GM21723 (cell line): Measurements from ENCODE around the gene FUT1.
"Not testable (repeated sequence)": the region's sequence is repeated elsewhere in the genome, so short reads cannot be mapped to it uniquely, and the experiment has no call there.

Experiments used
- ATAC-seq: cut with Tn5 transposase; IDR thresholded peaks from one replicate; pipeline ENCODE4 v1.9.1; 2021; ENCODE audit warnings: mild to moderate bottlenecking, moderate library complexity; ENCODE audit not compliant: unreplicated experiment

The FUT1 gene

GRCh38 chr19:48768994-48769713, 16.7 kb upstream of the FUT1 start:
- no peak for ATAC-seq

DNA sequence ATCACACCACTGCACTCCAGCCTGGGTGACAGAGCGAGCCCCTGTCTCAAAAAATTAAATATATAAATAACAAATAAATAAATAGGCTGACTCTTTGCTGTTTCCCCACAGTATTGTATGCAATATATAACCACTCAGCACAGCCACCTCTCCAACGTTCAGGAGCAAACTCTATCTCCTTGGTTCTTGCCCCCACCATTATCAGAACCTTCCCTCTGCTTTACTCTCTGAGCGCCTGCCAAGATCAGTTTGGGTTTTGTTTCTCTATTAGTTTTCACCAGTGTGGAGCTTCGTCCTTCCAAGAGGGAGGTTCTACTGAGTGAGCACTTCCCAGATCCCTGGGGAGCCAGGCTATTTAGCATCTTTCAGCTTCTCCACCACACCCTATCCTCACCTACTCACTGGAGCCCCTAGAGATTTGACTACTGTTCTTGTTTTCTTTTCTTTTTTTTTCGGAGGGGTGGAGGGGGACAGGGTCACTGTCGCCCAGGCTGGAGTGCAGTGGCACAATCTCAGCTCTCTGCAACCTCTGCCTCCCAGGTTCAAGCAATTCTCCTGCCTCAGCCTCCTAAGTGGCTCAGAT, 15.8 kb upstream of the FUT1 start:
- not testable (repeated sequence) for ATAC-seq

GRCh38 chr19:48765816-48766215, 13.4 kb upstream of the FUT1 start:
- not testable (repeated sequence) for ATAC-seq

DNA sequence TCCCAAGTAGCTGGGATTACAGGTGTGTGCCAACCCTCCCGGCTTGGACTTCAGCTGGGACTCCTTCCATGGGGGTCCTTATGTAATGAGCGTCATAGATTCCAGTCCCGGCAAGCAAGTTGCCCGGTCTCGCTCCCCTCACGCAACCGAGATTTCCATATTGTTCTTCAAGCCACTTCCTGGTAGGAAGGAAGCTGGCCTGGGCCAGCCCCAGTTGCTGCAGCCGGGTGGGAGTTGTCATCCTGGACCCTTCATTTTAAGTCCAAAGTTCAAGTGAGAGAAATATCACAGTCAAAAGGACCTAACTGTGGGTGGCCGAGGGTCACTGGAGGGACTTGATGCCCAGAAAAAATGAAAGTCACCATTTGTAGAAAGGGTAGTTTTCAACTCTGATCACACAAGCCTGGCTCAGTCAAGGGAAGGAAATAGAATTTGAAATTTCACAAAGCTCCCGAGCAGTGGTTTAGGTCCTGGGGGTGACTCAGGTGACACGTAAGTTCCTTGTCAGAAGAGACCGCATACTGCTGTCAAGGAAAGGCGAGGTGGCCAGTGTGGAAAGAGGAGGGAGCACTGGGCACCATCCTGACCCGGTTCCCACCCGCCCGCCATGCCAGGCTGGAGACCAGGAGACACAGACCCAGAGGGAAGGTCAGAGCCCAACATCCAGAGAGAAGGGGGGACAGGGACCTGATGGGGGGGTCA, 8.2 kb upstream of the FUT1 start:
- ATAC-seq: no peak

- no peak for ATAC-seq
These were observed 5.3 kb upstream of the FUT1 start for GRCh38 chr19:48757741-48758144.

DNA sequence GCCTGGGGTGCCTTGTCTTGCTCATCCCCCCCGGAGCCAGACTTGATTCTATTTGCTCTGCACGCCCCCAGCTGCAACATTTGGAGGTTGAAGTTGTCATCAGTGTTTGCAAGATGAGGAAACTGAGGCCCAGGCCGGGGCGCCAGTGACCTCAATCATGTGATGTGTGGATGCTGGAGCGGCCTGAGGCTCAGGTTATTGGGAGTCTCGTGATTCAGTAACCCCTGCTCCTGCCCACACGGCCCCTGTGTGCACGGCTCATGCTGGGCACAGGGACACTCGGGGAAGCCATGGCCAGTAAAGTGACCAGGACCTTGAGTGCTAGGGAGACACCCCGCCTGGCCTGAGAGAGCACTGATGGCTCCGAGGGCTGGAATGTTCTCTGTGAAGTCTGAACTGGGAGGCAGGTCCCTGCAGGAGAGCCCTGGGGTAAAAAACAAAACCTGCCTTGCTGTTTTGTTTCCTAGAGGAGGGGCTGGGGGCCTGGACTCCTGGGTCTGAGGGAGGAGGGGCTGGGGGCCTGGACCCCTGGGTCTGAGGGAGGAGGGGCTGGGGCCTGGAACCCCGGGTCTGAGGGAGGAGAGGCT, 4.7 kb upstream of the FUT1 start:
- no peak for ATAC-seq

DNA sequence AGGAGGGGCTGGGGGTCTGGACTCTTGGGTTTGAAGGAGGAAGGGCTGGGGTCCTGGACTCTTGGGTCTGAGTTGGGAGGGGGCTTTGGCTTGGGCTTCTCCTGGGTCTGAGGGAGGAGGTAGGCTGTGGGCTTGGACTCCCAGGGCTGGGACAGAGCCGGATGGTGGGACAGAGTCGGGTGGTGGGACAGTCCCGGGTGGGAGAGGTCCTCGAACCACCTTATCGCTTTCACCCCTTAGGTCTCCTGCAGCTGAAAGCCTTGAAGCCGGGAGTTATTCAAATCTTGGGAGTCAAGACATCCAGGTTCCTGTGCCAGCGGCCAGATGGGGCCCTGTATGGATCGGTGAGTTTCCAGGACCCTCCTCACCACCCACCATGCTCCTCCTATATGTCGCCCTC, 4.2 kb upstream of the FUT1 start:
- no peak for ATAC-seq

GRCh38 chr19:48756212-48756611, 3.8 kb upstream of the FUT1 start:
- no peak for ATAC-seq

GRCh38 chr19:48755787-48756186, 3.3 kb upstream of the FUT1 start:
- no peak for ATAC-seq

DNA sequence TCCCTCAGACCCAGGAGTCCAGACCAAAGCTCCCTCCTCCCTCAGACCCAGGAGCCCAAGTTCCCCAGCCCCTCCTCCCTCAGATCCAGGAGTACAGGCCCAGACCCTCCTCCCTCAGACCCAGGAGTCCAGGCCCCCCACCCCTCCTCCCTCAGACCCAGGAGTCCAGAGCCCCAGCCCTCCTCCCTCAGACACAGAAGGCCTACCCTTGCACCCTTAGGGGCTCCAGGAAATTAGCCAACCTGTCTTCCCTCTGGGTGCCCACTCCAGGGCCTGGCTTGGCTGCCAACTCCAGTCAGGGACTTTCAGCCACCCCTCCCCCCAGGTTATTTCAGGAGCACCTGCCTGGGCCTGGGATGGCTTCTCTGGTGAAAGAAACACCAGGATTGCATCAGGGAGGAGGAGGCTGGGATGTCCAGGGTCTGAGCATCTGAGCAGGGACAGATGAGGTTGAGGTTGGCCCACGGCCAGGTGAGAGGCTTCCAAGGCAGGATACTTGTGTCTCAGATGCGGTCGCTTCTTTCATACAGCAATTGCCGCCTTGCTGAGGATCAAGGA, 2.7 kb upstream of the FUT1 start, which contains the start of gene FGF21:
FGF21 (plus strand) TSS at position 441 of the 558 bp plus-strand sequence. CDS start 713 bp downstream, outside the sequence.
- no peak for ATAC-seq

DNA sequence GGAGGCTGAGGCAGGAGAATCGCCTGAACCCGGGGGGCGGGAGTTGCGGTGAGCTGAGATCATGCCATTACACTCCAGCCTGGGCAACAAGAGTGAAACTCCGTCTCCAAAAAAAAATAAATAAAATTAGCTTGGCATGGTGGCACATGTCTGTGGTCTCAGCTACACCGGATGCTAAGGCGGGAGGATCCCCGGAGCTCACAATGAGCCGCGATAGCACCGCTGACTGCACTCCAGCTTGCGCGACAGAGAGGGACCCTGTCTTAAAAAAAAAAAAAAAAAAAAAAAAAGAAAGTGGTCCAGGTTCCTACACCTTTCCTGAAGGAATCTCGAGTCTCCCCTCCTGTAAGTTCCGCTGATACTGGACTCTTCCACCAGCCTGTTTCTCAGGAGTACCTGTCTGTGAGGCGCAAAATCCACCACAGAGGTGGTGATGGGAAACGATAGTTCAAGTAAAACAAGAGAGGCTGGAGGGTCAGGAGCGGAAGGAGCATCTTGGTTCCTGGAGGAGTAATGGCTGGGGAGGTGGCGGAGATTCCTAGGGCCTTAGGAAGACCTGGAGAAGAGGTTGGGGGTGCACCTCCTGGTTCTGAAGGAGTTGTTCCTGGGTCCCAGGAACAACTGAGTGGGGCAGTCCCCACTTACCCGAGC, 471 bp downstream of the FUT1 start:
- no peak for ATAC-seq

DNA sequence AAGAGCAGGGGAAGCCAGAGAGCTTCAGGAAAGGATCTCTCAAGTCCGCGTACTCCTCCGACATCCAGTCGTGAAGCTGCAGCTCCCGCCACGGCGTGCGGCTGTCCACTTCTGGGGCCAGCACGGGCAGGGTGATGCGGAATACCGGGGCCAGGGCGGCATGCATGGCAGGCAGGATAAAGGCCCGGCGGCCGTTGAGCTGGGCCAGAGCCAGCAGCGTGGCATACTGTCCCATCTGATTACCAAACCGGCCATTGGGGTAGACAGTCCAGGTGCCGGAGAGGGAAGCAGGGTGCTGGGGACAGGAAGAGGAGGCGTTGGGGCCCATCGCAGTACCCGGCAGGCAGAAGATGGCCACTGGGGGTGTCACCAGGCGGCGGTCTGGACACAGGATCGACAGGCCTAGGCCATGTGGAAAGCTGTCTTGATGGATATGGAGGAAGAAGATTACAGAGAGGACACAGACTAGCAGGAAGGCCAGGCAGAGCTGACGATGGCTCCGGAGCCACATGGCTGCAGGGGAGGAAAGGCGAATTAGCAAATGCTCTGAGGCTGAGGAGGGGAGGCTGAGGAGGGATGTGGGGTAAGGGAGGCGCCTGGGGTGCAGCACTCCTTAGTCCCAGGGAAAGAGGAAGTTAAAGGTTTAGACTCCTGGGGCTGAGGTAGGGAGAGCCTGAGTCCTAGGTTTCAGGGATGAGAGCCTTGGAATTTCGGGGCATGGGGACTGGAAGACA, 1.5 kb downstream of the FUT1 start:
- no peak for ATAC-seq

GRCh38 chr19:48750351-48750750, 2.1 kb downstream of the FUT1 start:
- ATAC-seq: no peak

DNA sequence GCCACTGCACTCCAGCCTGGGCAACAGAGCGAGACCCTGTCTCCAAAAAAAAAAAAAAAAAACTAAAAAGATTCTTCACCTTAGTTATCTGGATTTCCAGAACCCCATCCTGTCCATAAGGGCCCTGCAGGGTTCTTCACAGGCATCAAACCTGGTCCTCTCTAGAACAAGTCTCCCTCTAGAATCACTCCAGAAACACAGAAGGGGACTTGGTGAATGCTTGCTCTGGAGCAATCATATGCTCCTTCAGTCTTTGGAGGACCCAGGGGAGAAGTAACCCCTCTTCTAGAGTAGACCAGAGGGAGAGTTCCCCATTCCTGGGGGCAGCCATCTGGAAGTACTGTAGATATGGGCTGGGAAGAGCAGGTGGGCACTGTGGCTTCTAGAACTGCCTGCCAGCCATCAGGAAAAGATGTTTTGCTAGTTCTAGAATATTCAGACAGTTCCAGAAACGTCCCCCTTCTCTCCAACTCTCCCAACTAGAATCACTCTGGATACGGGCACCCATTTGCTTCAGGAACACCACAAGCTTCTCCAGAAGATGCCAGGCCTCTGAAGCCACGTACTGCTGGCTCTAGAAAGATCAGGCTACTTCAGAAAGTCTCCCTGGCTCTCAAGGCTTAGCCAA, 2.8 kb downstream of the FUT1 start:
- ATAC-seq: no peak

DNA sequence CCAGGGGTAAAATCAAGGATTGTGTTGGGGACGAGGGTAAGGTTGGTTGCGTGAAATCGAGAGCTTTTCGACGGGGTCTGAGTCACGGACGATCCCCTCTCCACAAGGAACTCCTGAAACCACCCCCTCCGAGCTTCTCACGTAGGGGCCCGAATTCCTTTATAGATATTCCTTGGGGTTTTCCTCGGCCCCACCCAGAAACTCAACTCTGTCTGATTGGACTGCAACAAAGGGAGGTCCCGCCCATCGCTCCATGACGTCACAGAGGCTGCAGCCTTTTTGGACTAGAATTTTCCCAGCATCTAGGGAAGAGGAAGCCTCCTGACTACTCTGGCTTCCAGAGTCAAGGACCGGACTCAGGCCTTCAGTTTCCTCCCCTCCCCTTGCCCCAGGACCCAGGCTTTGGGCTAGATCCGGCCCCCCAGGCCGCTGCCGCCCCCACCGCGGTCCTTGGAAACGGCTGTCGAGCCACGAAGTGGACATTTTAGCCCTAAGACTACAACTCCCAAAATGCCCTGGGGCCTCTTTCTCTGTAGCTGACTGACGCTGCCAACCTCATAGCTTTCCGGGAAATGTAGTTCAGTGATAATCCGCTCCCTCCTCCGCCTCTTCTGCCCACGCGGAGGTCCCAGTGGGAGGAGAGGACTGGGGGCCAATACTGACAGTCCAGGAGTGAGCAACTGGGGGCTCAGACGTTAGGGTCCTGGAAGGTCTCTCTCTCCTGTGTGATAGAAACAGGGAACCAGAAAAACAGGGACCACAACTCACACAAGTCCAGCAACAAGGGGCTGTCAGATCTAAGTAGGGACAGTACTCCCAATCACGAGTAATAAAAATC, 5.5 kb downstream of the FUT1 start, which contains the start of gene IZUMO1:
IZUMO1 (minus strand) TSS at position 172 of the 838 bp plus-strand sequence. CDS start 1,050 bp downstream, outside the sequence.
- no peak for ATAC-seq

DNA sequence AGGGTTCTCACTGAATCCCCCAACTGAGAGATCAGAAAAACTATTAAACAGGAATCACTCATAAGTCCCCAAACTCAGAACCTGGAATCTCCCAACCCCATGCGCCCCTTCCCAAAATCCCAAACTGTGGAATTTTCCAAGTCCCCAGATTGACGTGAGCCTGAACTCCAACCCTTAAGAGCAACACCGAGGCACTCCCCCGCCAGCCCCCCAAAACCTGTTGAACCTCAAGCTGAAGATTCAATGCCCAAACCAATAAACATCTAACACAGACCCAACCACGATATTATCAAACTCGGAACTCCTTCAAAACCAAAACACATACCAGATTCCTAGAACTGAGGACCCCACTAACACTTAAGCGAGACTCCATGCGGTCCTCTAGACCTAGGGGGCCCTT, 6.3 kb downstream of the FUT1 start:
- no peak for ATAC-seq

GRCh38 chr19:48745208-48745995, 7.0 kb downstream of the FUT1 start:
- ATAC-seq: no peak

DNA sequence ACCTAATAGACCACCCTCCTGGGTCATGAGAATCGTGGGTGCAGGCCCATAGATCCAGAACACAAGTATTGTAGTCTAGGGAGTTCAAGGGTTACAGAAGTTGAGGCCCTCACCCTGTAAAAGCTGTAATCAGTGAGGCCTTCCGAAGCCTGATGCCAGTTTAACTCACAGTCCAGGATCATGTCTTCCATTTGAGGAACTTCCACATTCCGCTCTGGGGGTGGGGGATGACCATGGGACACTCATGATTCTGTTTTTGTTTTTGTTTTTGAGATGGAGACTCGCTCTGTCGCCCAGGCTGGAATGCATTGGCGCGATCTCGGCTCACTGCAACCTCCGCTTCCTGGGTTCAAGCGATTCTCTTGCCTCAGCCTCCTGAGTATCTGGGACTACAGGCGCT, 10.3 kb downstream of the FUT1 start:
- no peak for ATAC-seq
